ENCODE data around the gene ARID1B. TPM values are rescaled to one million over a fixed set of nuclear protein-coding genes. Genes with fewer than 3 reads are reported as not detected.

Gene ARID1B
- total and polyA plus RNA-seq, 2 experiments from 2014 or later = 32.9 to 67.0 TPM

GRCh38 chr6:157080986-157081391, 303.8 kb downstream of the ARID1B start:
- DNase-seq (ENCODE audit: low spot score) = no peak
- Histone ChIP-seq H3K27ac (no peak overlapping the region), H3K9me3 (ENCODE audit: low read depth) (no peaks in the 10 kb centered on the region), H3K4me1 (ENCODE audit: insufficient read depth) (peaks cover 4% of the 10 kb centered on the region), H4K20me1 (ENCODE audit: insufficient read depth, poor library complexity, severe bottlenecking) (peaks cover 25% of the 10 kb centered on the region), H3K4me2 (no peak overlapping the region), H2AFZ (no peak overlapping the region), H3K4me3 (no peak overlapping the region), H3K27me3 (no peaks in the 10 kb centered on the region), H3K79me2 (peaks cover 69% of the 10 kb centered on the region), H3K9me2 (replicated peaks; ENCODE audit: insufficient read depth) (no peaks in the 10 kb centered on the region), H3K36me3 (replicated peaks; ENCODE audit: insufficient read depth, low read depth) (no peaks in the 10 kb centered on the region)
- TF ChIP-seq EZH2 (IDR thresholded peaks at IDR 0.05; ENCODE audit: borderline replicate concordance) = no peak
- no peak for TF ChIP-seq EZH2phosphoT487 (IDR thresholded peaks at IDR 0.05; ENCODE audit: low read depth, severe bottlenecking, unreplicated experiment)

- 77% methylated on average over 7 of the region's 7 CpGs for WGBS (ENCODE audit: low lambda C conversion rate, missing lambda C conversion rate)
- H3K79me2 ChIP-seq = peaks cover 49% of the 10 kb centered on the region
- no peaks in the 10 kb centered on the region for H3K36me3 ChIP-seq (replicated peaks; ENCODE audit: insufficient read depth, low read depth)
- H3K27ac ChIP-seq = no peak overlapping the region
- peaks cover 15% of the 10 kb centered on the region for H4K20me1 ChIP-seq (ENCODE audit: insufficient read depth, poor library complexity, severe bottlenecking)
- TF ChIP-seq CTCF (IDR thresholded peaks at IDR 0.05; ENCODE audit: poor library complexity) (no peak), EZH2 (IDR thresholded peaks at IDR 0.05; ENCODE audit: borderline replicate concordance) (no peak), EZH2phosphoT487 (IDR thresholded peaks at IDR 0.05; ENCODE audit: low read depth, severe bottlenecking, unreplicated experiment) (no peak)
- H3K9me3 ChIP-seq (ENCODE audit: low read depth) = no peaks in the 10 kb centered on the region
- H3K4me2 ChIP-seq = no peak overlapping the region
- H3K9me2 ChIP-seq (replicated peaks; ENCODE audit: insufficient read depth) = no peaks in the 10 kb centered on the region
- H3K4me1 ChIP-seq (ENCODE audit: insufficient read depth) = peaks cover 4% of the 10 kb centered on the region
- no peaks in the 10 kb centered on the region for H3K27me3 ChIP-seq
- no peak overlapping the region for H2AFZ ChIP-seq
- DNase-seq (ENCODE audit: low spot score) = no peak
- H3K4me3 ChIP-seq = no peak overlapping the region
Measured at GRCh38 chr6:157083343-157083742, 306.2 kb downstream of the ARID1B start.

- no peak for TF ChIP-seq CTCF (IDR thresholded peaks at IDR 0.05; ENCODE audit: poor library complexity)
- H3K9me2 ChIP-seq (replicated peaks; ENCODE audit: insufficient read depth) = no peaks in the 10 kb centered on the region
- H2AFZ ChIP-seq = no peak overlapping the region
- peaks cover 7% of the 10 kb centered on the region for H3K4me1 ChIP-seq (ENCODE audit: insufficient read depth)
- 96% methylated on average over 6 of the region's 6 CpGs for WGBS (ENCODE audit: low lambda C conversion rate, missing lambda C conversion rate)
- H3K79me2 ChIP-seq = peaks cover 18% of the 10 kb centered on the region
- no peak overlapping the region for H3K27ac ChIP-seq
- DNase-seq (ENCODE audit: low spot score) = no peak
- no peak overlapping the region for H3K4me3 ChIP-seq
- no peaks in the 10 kb centered on the region for H3K9me3 ChIP-seq (ENCODE audit: low read depth)
- H3K27me3 ChIP-seq = no peaks in the 10 kb centered on the region
- no peak overlapping the region for H3K4me2 ChIP-seq
- H4K20me1 ChIP-seq (ENCODE audit: insufficient read depth, poor library complexity, severe bottlenecking) = no peaks in the 10 kb centered on the region
- no peaks in the 10 kb centered on the region for H3K36me3 ChIP-seq (replicated peaks; ENCODE audit: insufficient read depth, low read depth)
Measured at GRCh38 chr6:157086632-157087031, 309.5 kb downstream of the ARID1B start.

GRCh38 chr6:157087974-157088373, 310.8 kb downstream of the ARID1B start:
- Histone ChIP-seq H3K27me3 (no peaks in the 10 kb centered on the region), H3K4me3 (no peak overlapping the region), H3K9me2 (replicated peaks; ENCODE audit: insufficient read depth) (no peaks in the 10 kb centered on the region), H3K9me3 (ENCODE audit: low read depth) (no peaks in the 10 kb centered on the region), H2AFZ (no peak overlapping the region), H3K79me2 (peaks cover 17% of the 10 kb centered on the region), H4K20me1 (ENCODE audit: insufficient read depth, poor library complexity, severe bottlenecking) (no peaks in the 10 kb centered on the region), H3K36me3 (replicated peaks; ENCODE audit: insufficient read depth, low read depth) (no peaks in the 10 kb centered on the region), H3K27ac (no peak overlapping the region), H3K4me1 (ENCODE audit: insufficient read depth) (peaks cover 7% of the 10 kb centered on the region), H3K4me2 (no peak overlapping the region)
- no peak for TF ChIP-seq CTCF (IDR thresholded peaks at IDR 0.05; ENCODE audit: poor library complexity)
- TF ChIP-seq EZH2 (IDR thresholded peaks at IDR 0.05; ENCODE audit: borderline replicate concordance) = no peak
- TF ChIP-seq EZH2phosphoT487 (IDR thresholded peaks at IDR 0.05; ENCODE audit: low read depth, severe bottlenecking, unreplicated experiment) = no peak
- 96% methylated on average over 2 of the region's 2 CpGs for WGBS (ENCODE audit: low lambda C conversion rate, missing lambda C conversion rate)
- no peak for DNase-seq (ENCODE audit: low spot score)
